GM12878 (cell line): ENCODE measurements around the gene PLCG2. TPM values are rescaled to one million over a fixed set of nuclear protein-coding genes. Genes with fewer than 3 reads are reported as not detected.

ENCODE experiments used
- ATAC-seq: fragments of 200-7000 bp; cut with Tn5 transposase; 3 replicates; pipeline ENCODE4 v1.9.1; 2020; ENCODE audit warnings: mild to moderate bottlenecking, moderate library complexity
- BruUV-seq: library from RNA; stranded (reverse); fragments of 400-500 nt; replicated peaks from 2 replicates; lab custom pipeline; 2021; lab: Mats Ljungman, UMichigan
- CTCF ChIA-PET: fragments of 300-600 bp; sonication (Branson Sonifier 250); formaldehyde crosslinking; extraction: SDS; loops from one replicate; lab custom pipeline; 2021; ENCODE audit warnings: inconsistent platforms; lab: Yijun Ruan, JAX
- POLR2A ChIA-PET: fragments of 350-600 bp; formaldehyde crosslinking; extraction: SDS; loops from one replicate; lab custom pipeline; 2021; ENCODE audit warnings: inconsistent platforms; lab: Charles Lee
- RAD21 ChIA-PET: fragments of 300-600 bp; sonication (Branson Sonifier 250); formaldehyde crosslinking; loops from one replicate; lab custom pipeline; 2023; ENCODE audit warnings: antibody characterized with exemption; ENCODE audit not compliant: unreplicated experiment; lab: Charles Lee
- SMC1A ChIA-PET: fragments of 300-600 bp; sonication (Branson Sonifier 250); formaldehyde crosslinking; loops from one replicate; lab custom pipeline; 2023; ENCODE audit not compliant: unreplicated experiment, uncharacterized antibody; lab: Charles Lee
- DNase-seq: peaks from one replicate; pipeline ENCODE4 v3.0.0-alpha.2; 2011; ENCODE audit warnings: low read depth, low spot score
- FAIRE-seq: peaks from 3 replicates; lab custom pipeline; 2011; peaks lifted over from hg19 to GRCh38; lab: Jason Lieb, UNC
- H2AFZ ChIP-seq: 2 replicates; pipeline ENCODE4 v1.6.0; 2011; ENCODE audit warnings: low read depth, low read length, control low read depth; ENCODE audit not compliant: control insufficient read depth
- H3K27ac ChIP-seq: 2 replicates; pipeline ENCODE4 v1.5.1; 2011; ENCODE audit warnings: control low read depth; ENCODE audit not compliant: control insufficient read depth, insufficient read depth
- H3K27me3 ChIP-seq, 2 experiments: replicated peaks in 1 of 2; 2 replicates each; pipeline versions ENCODE4 v1.6.0 to v1.6.1; 2011; ENCODE audit warnings: low read length in 1 of 2; ENCODE audit not compliant: control insufficient read depth in 2 of 2, insufficient read depth in 2 of 2
- H3K36me3 ChIP-seq, 2 experiments: 2 replicates each; pipeline ENCODE4 v1.5.1; 2011; ENCODE audit warnings: low read length in 1 of 2; ENCODE audit not compliant: control insufficient read depth in 2 of 2, insufficient read depth in 2 of 2
- H3K4me1 ChIP-seq: 2 replicates; pipeline ENCODE4 v1.6.1; 2011; ENCODE audit warnings: mild to moderate bottlenecking, low read length, moderate library complexity, mixed read lengths; ENCODE audit not compliant: control insufficient read depth, insufficient read depth
- H3K4me2 ChIP-seq: 2 replicates; pipeline ENCODE4 v1.6.0; 2011; ENCODE audit warnings: control low read depth; ENCODE audit not compliant: control insufficient read depth, insufficient read depth
- H3K4me3 ChIP-seq: fragments of 200-600 bp; sonication (generic); 2 replicates; pipeline ENCODE4 v1.5.1; 2016
- H3K79me2 ChIP-seq: 2 replicates; pipeline ENCODE4 v1.6.0; 2011; ENCODE audit warnings: low read length; ENCODE audit not compliant: control insufficient read depth, insufficient read depth
- H3K9ac ChIP-seq: 2 replicates; pipeline ENCODE4 v1.8.0; 2011; ENCODE audit warnings: low read length, control low read depth, mixed read lengths; ENCODE audit not compliant: control insufficient read depth, insufficient read depth
- H3K9me3 ChIP-seq: replicated peaks from 3 replicates; pipeline ENCODE4 v1.5.1; 2011; ENCODE audit warnings: mild to moderate bottlenecking, low read length; ENCODE audit not compliant: control insufficient read depth, insufficient read depth
- H4K20me1 ChIP-seq: 2 replicates; pipeline ENCODE4 v1.6.0; 2011; ENCODE audit not compliant: control insufficient read depth, insufficient read depth
- IKZF1 ChIP-seq: fragments of 450-650 bp; conservative IDR thresholded peaks from 2 replicates; pipeline ENCODE4 v1.6.1; 2017; ENCODE audit warnings: antibody characterized with exemption, mild to moderate bottlenecking
- NBN ChIP-seq: fragments of 450-650 bp; IDR thresholded peaks from 2 replicates; pipeline ENCODE4 v1.6.1; 2016
- POLR2AphosphoS2 ChIP-seq: IDR thresholded peaks from 2 replicates; pipeline ENCODE4 v1.6.1; 2011; ENCODE audit warnings: low read depth, mild to moderate bottlenecking, low read length, improper control_type of control experiment, moderate library complexity
- RCOR1 ChIP-seq: conservative IDR thresholded peaks from 2 replicates; pipeline ENCODE4 v1.6.1; 2012; ENCODE audit warnings: low read depth, low read length, improper control_type of control experiment
- RUNX3 ChIP-seq: IDR thresholded peaks from 2 replicates; pipeline ENCODE4 v1.6.1; 2012; ENCODE audit warnings: low read length, inconsistent platforms
- SIN3A ChIP-seq: IDR thresholded peaks from 2 replicates; pipeline ENCODE4 v1.6.1; 2012; ENCODE audit warnings: low read depth, low read length, improper control_type of control experiment
- SREBF1 ChIP-seq: IDR thresholded peaks from 2 replicates; pipeline ENCODE4 v1.6.1; 2012; ENCODE audit warnings: mild to moderate bottlenecking, low read length
- TARDBP ChIP-seq: IDR thresholded peaks from 2 replicates; pipeline ENCODE4 v1.6.1; 2016; ENCODE audit warnings: borderline replicate concordance
- TCF7 ChIP-seq: IDR thresholded peaks from 2 replicates; pipeline ENCODE4 v1.6.1; 2014; ENCODE audit warnings: antibody characterized with exemption, borderline replicate concordance
- ZNF207 ChIP-seq: fragments of 450-650 bp; IDR thresholded peaks from 2 replicates; pipeline ENCODE4 v1.6.1; 2014; ENCODE audit warnings: antibody characterized with exemption, mild to moderate bottlenecking, borderline replicate concordance
- ZNF274 ChIP-seq: IDR thresholded peaks from one replicate; pipeline ENCODE4 v1.8.0; 2011; ENCODE audit not compliant: insufficient read length, insufficient read depth
- WGBS: methylation state at CpG from one replicate; pipeline ENCODE4 v1.1.6; 2016; ENCODE audit warnings: low lambda C conversion rate; ENCODE audit not compliant: insufficient replicate concordance, insufficient coverage; ENCODE audit errors: missing lambda C conversion rate; 5-methylcytosine and 5-hydroxymethylcytosine counted together
- in situ Hi-C: fragments of 300-500 bp; cut with MboI; formaldehyde crosslinking; loops from 9 replicates; pipeline ENCODE4 v1.14.3; 2018; ENCODE audit warnings: mixed read lengths
- intact Hi-C: fragments of 100-400 bp; cut with micrococcal nuclease; formaldehyde crosslinking; loops from one replicate; pipeline ENCODE4 v1.14.2; 2022; ENCODE audit not compliant: unreplicated experiment
- polyA plus RNA-seq, 11 experiments: library from polyadenylated mRNA; depleted of rRNA in 4 of 11; unstranded in 6 of 11; stranded (reverse) in 5 of 11; fragments of >200 nt; fragmentation: Nextera tagmentation in 4 of 11; fragmentation: Illumina TruSeq in 1 of 11; extraction: Ambion mirVana in 4 of 11; extraction: Trizol in 1 of 11; gene quantifications; 1 replicate in 1 of 11; 2 replicates in 10 of 11; pipeline versions ENCODE4 v1.2.1 to v1.2.3, GENCODE V29; 2011 to 2016; ENCODE audit warnings: inconsistent platforms in 2 of 11, missing spikeins in 2 of 11, low read depth in 1 of 11
- total RNA-seq, 4 experiments: library from RNA; depleted of rRNA in 3 of 4; stranded (reverse); fragments of >200 nt in 3 of 4; fragmentation: Illumina TruSeq in 1 of 4; extraction: Trizol in 1 of 4; gene quantifications; 2 replicates each; pipeline versions ENCODE4 v1.2.1 to v1.2.3, GENCODE V29; 2013 to 2021
- TF ChIP-seq, protein P1 (sequence below): IDR thresholded peaks from 2 replicates; pipeline ENCODE4 v1.6.1; 2011; ENCODE audit warnings: borderline replicate concordance, low read depth, mild to moderate bottlenecking, moderate library complexity, mixed read lengths, low read length; ENCODE audit not compliant: insufficient read depth; ENCODE audit errors: extremely low read length
- TF ChIP-seq, protein P2 (sequence below): IDR thresholded peaks from 2 replicates; pipeline ENCODE4 v1.6.1; 2012; ENCODE audit warnings: mild to moderate bottlenecking, low read depth, low read length
- TF ChIP-seq, protein P3 (sequence below): IDR thresholded peaks from 2 replicates; pipeline ENCODE4 v1.6.1; 2011; ENCODE audit warnings: low read depth, low read length, improper control_type of control experiment, borderline replicate concordance
- TF ChIP-seq, protein P4 (sequence below): IDR thresholded peaks from 2 replicates; pipeline ENCODE4 v1.6.1; 2011; ENCODE audit warnings: low read depth, mild to moderate bottlenecking, low read length, moderate library complexity, borderline replicate concordance; ENCODE audit errors: extremely low read depth
- TF ChIP-seq, protein P5 (sequence below): fragments of 450-650 bp; IDR thresholded peaks from 2 replicates; pipeline ENCODE4 v1.6.1; 2017; ENCODE audit warnings: borderline replicate concordance
- TF ChIP-seq, protein P6 (sequence below): fragments of 450-650 bp; IDR thresholded peaks from 2 replicates; pipeline ENCODE4 v1.6.1; 2016; ENCODE audit warnings: mild to moderate bottlenecking

The PLCG2 gene
- total and polyA plus RNA-seq, 10 of the 15 experiments (the other 5 are each of a cell fraction or from before 2014, with no cell fraction given) = 47.6 to 256 (median 149) TPM

DNA sequence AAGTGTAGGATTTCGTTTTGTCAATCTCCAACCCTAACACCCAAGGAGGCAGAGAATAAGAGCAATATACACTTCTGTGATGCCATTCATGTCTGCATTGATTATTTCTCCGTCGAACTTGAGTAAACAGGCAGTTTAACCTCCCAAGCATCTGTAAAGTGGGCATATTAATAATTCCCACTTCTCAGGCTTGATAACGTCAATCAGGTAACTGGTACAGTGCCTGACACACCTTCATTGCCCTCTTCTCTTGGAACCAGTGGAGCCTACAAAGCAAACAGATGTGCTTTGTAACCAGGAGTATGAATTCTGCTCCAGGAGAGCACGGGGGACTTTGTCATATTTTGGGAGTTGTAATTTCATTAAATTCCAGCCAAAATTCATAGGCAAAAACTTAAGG lies 32.5 kb upstream of the PLCG2 start:
- no TSS peak for BruUV-seq
- in situ Hi-C loops = no loop called here
- Histone ChIP-seq H3K9ac (no peak overlapping the region), H3K4me2 (peak overlapping the region; percentile 97), H3K79me2 (no peaks in the 10 kb centered on the region), H3K4me3 (peak overlapping the region; percentile 59; the same call in 1 of the 2 replicates), H3K4me1 (peaks cover 33% of the 10 kb centered on the region), H3K36me3 (0 out of 4 replicates have a peak, but pooled peaks cover 0 to 2% of the 10 kb centered on the region in 2 experiments), H3K27ac (0 out of 2 replicates have a peak overlapping the region, but pooled peaks have one; percentile 47), H3K9me3 (no peaks in the 10 kb centered on the region; the same call in 2 of the 3 replicates), H4K20me1 (no peaks in the 10 kb centered on the region), H3K27me3 (no peaks in the 10 kb centered on the region), H2AFZ (peak overlapping the region; percentile 71)
- SMC1A ChIA-PET = interaction anchor here (1.6 kb wide), 1 partner anchor 128 kb away, joined by 3 read pairs; no protein-coding TSS in a partner anchor
- CTCF ChIA-PET = interaction anchor here (3.7 kb wide), 1 partner anchor 127 kb away, joined by 22 read pairs; no protein-coding TSS in a partner anchor
- RAD21 ChIA-PET = no interaction called here
- intact Hi-C loops = loop anchor here (5.0 kb wide), 1 partner anchor 36 kb away; no protein-coding TSS in a partner anchor
- POLR2A ChIA-PET = no interaction called here
- 19% methylated on average over 5 of the region's 5 CpGs for WGBS
- peak; percentile 7 for ATAC-seq
- no peak for FAIRE-seq
- DNase-seq = no peak
- no peak for TF ChIP-seq ZNF274
- TF ChIP-seq, protein P1, sequence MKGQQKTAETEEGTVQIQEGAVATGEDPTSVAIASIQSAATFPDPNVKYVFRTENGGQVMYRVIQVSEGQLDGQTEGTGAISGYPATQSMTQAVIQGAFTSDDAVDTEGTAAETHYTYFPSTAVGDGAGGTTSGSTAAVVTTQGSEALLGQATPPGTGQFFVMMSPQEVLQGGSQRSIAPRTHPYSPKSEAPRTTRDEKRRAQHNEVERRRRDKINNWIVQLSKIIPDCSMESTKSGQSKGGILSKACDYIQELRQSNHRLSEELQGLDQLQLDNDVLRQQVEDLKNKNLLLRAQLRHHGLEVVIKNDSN = no peak
- no peak for TF ChIP-seq TCF7
- TF ChIP-seq, protein P2, sequence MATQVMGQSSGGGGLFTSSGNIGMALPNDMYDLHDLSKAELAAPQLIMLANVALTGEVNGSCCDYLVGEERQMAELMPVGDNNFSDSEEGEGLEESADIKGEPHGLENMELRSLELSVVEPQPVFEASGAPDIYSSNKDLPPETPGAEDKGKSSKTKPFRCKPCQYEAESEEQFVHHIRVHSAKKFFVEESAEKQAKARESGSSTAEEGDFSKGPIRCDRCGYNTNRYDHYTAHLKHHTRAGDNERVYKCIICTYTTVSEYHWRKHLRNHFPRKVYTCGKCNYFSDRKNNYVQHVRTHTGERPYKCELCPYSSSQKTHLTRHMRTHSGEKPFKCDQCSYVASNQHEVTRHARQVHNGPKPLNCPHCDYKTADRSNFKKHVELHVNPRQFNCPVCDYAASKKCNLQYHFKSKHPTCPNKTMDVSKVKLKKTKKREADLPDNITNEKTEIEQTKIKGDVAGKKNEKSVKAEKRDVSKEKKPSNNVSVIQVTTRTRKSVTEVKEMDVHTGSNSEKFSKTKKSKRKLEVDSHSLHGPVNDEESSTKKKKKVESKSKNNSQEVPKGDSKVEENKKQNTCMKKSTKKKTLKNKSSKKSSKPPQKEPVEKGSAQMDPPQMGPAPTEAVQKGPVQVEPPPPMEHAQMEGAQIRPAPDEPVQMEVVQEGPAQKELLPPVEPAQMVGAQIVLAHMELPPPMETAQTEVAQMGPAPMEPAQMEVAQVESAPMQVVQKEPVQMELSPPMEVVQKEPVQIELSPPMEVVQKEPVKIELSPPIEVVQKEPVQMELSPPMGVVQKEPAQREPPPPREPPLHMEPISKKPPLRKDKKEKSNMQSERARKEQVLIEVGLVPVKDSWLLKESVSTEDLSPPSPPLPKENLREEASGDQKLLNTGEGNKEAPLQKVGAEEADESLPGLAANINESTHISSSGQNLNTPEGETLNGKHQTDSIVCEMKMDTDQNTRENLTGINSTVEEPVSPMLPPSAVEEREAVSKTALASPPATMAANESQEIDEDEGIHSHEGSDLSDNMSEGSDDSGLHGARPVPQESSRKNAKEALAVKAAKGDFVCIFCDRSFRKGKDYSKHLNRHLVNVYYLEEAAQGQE = no peak
- no peak for TF ChIP-seq SREBF1
- TF ChIP-seq, protein P3, sequence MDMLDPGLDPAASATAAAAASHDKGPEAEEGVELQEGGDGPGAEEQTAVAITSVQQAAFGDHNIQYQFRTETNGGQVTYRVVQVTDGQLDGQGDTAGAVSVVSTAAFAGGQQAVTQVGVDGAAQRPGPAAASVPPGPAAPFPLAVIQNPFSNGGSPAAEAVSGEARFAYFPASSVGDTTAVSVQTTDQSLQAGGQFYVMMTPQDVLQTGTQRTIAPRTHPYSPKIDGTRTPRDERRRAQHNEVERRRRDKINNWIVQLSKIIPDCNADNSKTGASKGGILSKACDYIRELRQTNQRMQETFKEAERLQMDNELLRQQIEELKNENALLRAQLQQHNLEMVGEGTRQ = no peak
- no peak for TF ChIP-seq NBN
- TF ChIP-seq IKZF1 = no peak
- no peak for TF ChIP-seq SIN3A
- TF ChIP-seq RCOR1 = no peak
- no peak for TF ChIP-seq POLR2AphosphoS2
- no peak for TF ChIP-seq TARDBP
- TF ChIP-seq, protein P4, sequence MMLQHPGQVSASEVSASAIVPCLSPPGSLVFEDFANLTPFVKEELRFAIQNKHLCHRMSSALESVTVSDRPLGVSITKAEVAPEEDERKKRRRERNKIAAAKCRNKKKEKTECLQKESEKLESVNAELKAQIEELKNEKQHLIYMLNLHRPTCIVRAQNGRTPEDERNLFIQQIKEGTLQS = no peak
- TF ChIP-seq, protein P5, sequence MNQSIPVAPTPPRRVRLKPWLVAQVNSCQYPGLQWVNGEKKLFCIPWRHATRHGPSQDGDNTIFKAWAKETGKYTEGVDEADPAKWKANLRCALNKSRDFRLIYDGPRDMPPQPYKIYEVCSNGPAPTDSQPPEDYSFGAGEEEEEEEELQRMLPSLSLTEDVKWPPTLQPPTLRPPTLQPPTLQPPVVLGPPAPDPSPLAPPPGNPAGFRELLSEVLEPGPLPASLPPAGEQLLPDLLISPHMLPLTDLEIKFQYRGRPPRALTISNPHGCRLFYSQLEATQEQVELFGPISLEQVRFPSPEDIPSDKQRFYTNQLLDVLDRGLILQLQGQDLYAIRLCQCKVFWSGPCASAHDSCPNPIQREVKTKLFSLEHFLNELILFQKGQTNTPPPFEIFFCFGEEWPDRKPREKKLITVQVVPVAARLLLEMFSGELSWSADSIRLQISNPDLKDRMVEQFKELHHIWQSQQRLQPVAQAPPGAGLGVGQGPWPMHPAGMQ = no peak
- no peak for TF ChIP-seq ZNF207
- TF ChIP-seq, protein P6, sequence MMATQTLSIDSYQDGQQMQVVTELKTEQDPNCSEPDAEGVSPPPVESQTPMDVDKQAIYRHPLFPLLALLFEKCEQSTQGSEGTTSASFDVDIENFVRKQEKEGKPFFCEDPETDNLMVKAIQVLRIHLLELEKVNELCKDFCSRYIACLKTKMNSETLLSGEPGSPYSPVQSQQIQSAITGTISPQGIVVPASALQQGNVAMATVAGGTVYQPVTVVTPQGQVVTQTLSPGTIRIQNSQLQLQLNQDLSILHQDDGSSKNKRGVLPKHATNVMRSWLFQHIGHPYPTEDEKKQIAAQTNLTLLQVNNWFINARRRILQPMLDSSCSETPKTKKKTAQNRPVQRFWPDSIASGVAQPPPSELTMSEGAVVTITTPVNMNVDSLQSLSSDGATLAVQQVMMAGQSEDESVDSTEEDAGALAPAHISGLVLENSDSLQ = no peak
- TF ChIP-seq RUNX3 = no peak
